ENCODE data around the gene TMEM123.

The TMEM123 gene

DNA sequence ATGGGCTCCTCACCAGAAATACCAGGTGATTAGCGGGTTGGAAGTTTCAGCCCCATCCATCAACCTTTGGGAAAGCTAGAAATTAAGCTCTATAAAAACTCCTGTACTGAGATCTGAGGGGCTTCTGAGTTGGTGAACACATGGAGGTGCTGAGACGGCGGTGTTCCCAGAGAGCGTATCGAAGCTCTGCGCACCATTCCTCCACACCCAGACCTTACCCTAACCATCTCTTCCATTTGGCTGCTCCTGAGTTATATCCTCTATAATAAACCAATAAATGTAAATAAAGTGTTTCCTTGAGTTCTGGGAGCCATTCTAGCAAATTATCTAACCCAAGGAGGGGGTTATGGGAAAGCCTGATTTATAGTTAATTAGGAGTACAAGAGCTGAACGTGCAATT is 41.4 kb downstream of the TMEM123 start:
- Mint-ChIP-seq H3K4me1 (ENCODE audit: low read depth) (peaks cover 84% of the 10 kb centered on the region), H3K27me3 (no peaks in the 10 kb centered on the region), H3K4me3 (no peak overlapping the region), H3K27ac (peak overlapping the region; percentile 27), H3K9me3 (no peaks in the 10 kb centered on the region), H3K36me3 (ENCODE audit: low read depth) (peaks cover 31% of the 10 kb centered on the region)

DNA sequence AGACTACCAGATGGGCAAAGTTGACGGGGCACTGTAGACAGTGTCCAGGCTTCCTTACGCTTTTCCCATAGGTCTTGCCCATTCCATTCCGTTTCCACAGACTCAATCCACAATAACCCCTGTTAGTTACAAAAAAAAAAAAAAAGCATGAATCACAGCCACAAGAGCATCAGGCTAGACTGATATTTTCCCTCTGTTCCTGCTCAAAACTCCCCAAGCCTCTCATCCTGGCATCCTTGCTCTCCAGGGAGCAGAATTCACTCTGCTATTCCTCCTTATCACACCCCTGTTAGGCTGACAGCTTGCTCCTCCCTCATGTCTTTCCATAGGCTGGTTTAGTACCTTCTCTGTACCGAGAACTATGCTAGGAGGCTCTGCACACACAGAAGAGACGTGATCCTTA is 42.2 kb downstream of the TMEM123 start:
- Mint-ChIP-seq H3K4me3 (no peak overlapping the region), H3K36me3 (ENCODE audit: low read depth) (peaks cover 36% of the 10 kb centered on the region), H3K27ac (peak overlapping the region; percentile 68), H3K9me3 (no peaks in the 10 kb centered on the region), H3K4me1 (ENCODE audit: low read depth) (peaks cover 84% of the 10 kb centered on the region), H3K27me3 (no peaks in the 10 kb centered on the region)

DNA sequence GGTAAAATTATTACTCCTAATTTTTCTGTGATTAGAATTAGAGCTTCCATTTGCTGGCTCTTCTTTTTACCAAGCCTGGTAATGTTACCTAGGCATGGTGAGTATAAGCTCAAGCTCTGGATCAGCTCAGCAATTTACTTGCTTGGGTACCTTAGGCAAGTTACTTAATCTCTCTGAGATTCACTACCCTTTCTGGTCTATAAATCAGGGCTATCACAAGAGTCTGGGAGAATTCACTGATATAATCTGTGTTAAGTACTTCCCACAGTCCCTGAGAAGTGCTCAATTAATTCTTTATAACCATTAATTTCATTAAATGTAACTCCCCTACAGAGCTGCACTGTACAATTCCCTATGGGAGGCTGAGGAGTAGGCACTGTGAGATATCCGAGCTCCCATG is 44.2 kb downstream of the TMEM123 start:
- Mint-ChIP-seq H3K9me3 (no peaks in the 10 kb centered on the region), H3K27ac (no peak overlapping the region), H3K4me3 (no peak overlapping the region), H3K4me1 (ENCODE audit: low read depth) (peaks cover 81% of the 10 kb centered on the region), H3K36me3 (ENCODE audit: low read depth) (peaks cover 36% of the 10 kb centered on the region), H3K27me3 (no peaks in the 10 kb centered on the region)

GRCh38 chr11:102407901-102408300 is 44.7 kb downstream of the TMEM123 start:
- Mint-ChIP-seq H3K9me3 (no peaks in the 10 kb centered on the region), H3K4me1 (ENCODE audit: low read depth) (peaks cover 80% of the 10 kb centered on the region), H3K27me3 (no peaks in the 10 kb centered on the region), H3K27ac (no peak overlapping the region), H3K4me3 (no peak overlapping the region), H3K36me3 (ENCODE audit: low read depth) (peaks cover 39% of the 10 kb centered on the region)

GRCh38 chr11:102406099-102406498 is 46.5 kb downstream of the TMEM123 start:
- peaks cover 79% of the 10 kb centered on the region for H3K4me1 Mint-ChIP-seq (ENCODE audit: low read depth)
- H3K27ac Mint-ChIP-seq: no peak overlapping the region
- H3K36me3 Mint-ChIP-seq (ENCODE audit: low read depth): peaks cover 46% of the 10 kb centered on the region
- H3K4me3 Mint-ChIP-seq: no peak overlapping the region
- no peaks in the 10 kb centered on the region for H3K9me3 Mint-ChIP-seq
- no peaks in the 10 kb centered on the region for H3K27me3 Mint-ChIP-seq

- no peaks in the 10 kb centered on the region for H3K9me3 Mint-ChIP-seq
- H3K27me3 Mint-ChIP-seq: no peaks in the 10 kb centered on the region
- H3K36me3 Mint-ChIP-seq (ENCODE audit: low read depth): peaks cover 51% of the 10 kb centered on the region
- no peak overlapping the region for H3K4me3 Mint-ChIP-seq
- peak overlapping the region; percentile 59 for H3K27ac Mint-ChIP-seq
- peaks cover 74% of the 10 kb centered on the region for H3K4me1 Mint-ChIP-seq (ENCODE audit: low read depth)
Observed at GRCh38 chr11:102405501-102405900, 47.1 kb downstream of the TMEM123 start.

- Mint-ChIP-seq H3K4me3 (no peak overlapping the region), H3K9me3 (no peaks in the 10 kb centered on the region), H3K4me1 (ENCODE audit: low read depth) (peaks cover 64% of the 10 kb centered on the region), H3K27me3 (no peaks in the 10 kb centered on the region), H3K36me3 (ENCODE audit: low read depth) (peaks cover 58% of the 10 kb centered on the region), H3K27ac (no peak overlapping the region)
Observed at GRCh38 chr11:102402548-102402947, 50.0 kb downstream of the TMEM123 start.

DNA sequence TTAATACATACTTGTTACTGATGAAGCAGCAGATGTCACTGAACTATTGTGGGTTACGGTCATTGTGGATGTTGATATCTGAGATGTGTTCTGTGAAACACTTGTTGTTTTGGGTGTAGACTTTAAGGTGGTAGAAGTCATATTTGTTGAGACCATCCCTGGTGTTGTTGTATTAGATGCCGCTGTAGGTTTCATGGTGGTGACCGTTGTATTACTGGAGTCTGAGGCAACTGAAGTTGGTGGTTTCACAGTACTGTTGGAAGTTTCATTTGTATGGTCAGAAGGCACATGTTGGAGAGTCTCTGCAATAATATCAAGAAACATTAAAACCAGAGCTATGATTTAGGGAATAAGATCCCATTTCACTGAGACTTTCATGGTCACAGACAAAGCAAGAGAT is 50.7 kb downstream of the TMEM123 start:
- Mint-ChIP-seq H3K27me3 (no peaks in the 10 kb centered on the region), H3K9me3 (no peaks in the 10 kb centered on the region), H3K27ac (peak overlapping the region; percentile 74), H3K4me3 (no peak overlapping the region), H3K4me1 (ENCODE audit: low read depth) (peaks cover 64% of the 10 kb centered on the region), H3K36me3 (ENCODE audit: low read depth) (peaks cover 64% of the 10 kb centered on the region)

DNA sequence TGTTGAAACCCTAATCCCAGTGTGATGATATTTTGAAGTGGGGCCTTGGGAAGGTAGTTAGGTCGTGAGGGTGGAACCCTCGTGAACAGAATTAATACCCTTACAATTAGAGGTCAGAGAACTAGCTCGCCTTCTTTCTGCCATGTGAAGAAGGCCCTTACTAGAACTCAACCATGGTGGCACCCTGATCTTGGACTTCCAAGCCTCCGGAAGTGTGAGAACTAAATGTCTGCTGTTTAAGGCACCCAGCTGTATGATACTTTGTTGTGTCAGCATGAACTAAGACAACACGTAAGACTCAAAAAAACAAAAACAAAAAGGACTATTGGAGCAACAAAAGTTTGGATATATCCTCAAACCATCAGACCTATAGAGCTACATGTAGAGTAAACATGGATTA is 52.0 kb downstream of the TMEM123 start:
- H3K27ac Mint-ChIP-seq: peak overlapping the region; percentile 48
- no peaks in the 10 kb centered on the region for H3K9me3 Mint-ChIP-seq
- H3K36me3 Mint-ChIP-seq (ENCODE audit: low read depth): peaks cover 67% of the 10 kb centered on the region
- H3K4me3 Mint-ChIP-seq: no peak overlapping the region
- no peaks in the 10 kb centered on the region for H3K27me3 Mint-ChIP-seq
- peaks cover 66% of the 10 kb centered on the region for H3K4me1 Mint-ChIP-seq (ENCODE audit: low read depth)

DNA sequence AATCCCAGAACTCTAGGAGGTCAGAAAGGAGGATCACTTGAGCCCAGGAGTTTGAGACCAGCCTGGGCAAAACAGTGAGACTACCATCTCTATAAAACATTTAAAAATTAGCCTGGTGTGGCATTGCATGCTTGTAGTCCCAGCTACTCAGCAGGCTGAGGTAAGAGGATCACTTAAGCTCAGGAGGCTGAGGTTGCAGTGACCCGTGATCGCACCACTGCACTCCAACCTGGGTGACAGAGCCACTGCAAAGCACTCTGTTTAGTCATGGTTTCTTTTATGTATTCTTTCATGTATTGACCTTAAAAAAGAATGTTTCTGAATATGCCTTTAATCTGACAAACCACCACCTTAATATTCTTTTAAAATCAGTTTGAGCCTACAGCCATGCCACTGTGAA is 53.4 kb downstream of the TMEM123 start:
- Mint-ChIP-seq H3K4me1 (ENCODE audit: low read depth) (peaks cover 59% of the 10 kb centered on the region), H3K27ac (no peak overlapping the region), H3K27me3 (no peaks in the 10 kb centered on the region), H3K9me3 (no peaks in the 10 kb centered on the region), H3K4me3 (no peak overlapping the region), H3K36me3 (ENCODE audit: low read depth) (peaks cover 75% of the 10 kb centered on the region)

DNA sequence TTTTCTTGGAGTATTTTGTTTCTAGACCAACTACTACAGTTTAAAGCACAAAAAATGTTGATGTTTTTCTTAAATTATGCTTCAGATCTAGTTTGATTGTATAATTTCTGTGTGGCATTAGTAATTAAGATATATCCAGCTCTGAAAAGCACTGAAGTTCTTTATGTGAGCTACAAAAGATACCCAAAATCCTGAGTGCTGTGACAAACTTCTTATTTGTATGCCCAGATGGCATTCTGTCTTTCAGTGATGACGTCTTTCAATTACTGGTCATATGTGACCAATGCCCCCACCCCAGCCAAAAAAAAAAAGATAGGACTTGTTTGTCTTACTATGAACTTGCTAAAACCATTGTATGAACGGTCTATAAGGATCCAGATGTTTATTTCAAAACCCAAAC is 54.3 kb downstream of the TMEM123 start:
- H3K27ac Mint-ChIP-seq: no peak overlapping the region
- H3K4me3 Mint-ChIP-seq: no peak overlapping the region
- peaks cover 75% of the 10 kb centered on the region for H3K36me3 Mint-ChIP-seq (ENCODE audit: low read depth)

GRCh38 chr11:102396708-102397563 is 55.6 kb downstream of the TMEM123 start:
- Mint-ChIP-seq H3K4me3 (no peak overlapping the region), H3K36me3 (ENCODE audit: low read depth) (peaks cover 78% of the 10 kb centered on the region), H3K9me3 (no peaks in the 10 kb centered on the region), H3K4me1 (ENCODE audit: low read depth) (peaks cover 47% of the 10 kb centered on the region), H3K27ac (peak overlapping the region; percentile 65), H3K27me3 (no peaks in the 10 kb centered on the region)

More for the DNA sequence above, 54.3 kb downstream of the TMEM123 start:
- Mint-ChIP-seq H3K4me1 (ENCODE audit: low read depth) (peaks cover 50% of the 10 kb centered on the region), H3K27me3 (no peaks in the 10 kb centered on the region), H3K9me3 (no peaks in the 10 kb centered on the region)

GRCh38 chr11:102395720-102396393 is 56.7 kb downstream of the TMEM123 start:
- Mint-ChIP-seq H3K27me3 (no peaks in the 10 kb centered on the region), H3K9me3 (no peaks in the 10 kb centered on the region), H3K4me1 (ENCODE audit: low read depth) (peaks cover 42% of the 10 kb centered on the region), H3K4me3 (peak overlapping the region; percentile 39), H3K27ac (peak overlapping the region; percentile 74), H3K36me3 (ENCODE audit: low read depth) (peaks cover 68% of the 10 kb centered on the region)

DNA sequence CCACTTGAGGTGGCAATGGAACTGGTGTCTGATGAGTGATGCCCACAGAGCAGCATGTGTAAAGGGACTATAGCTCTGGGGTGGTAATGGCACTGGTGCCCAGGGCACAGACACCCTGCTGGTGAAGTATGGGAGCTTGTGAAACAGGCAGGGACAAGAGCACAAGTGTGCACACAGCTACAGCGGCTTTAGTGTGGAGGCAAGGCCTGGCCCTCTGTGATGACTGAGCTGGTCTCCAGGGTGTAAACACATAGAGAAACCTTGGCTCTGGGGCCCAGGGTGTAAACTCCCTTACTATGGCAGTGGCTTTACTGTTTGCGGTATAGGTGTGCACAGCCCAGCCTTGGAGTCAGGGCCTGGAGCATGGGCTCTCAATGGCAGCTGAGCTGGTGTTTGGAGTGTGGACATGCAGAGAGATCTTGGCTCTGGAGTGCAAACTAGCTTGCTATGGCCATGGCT is 59.3 kb downstream of the TMEM123 start:
- H3K9me3 Mint-ChIP-seq: peaks cover 10% of the 10 kb centered on the region
- H3K27me3 Mint-ChIP-seq: no peaks in the 10 kb centered on the region
- H3K4me1 Mint-ChIP-seq (ENCODE audit: low read depth): peaks cover 49% of the 10 kb centered on the region
- peaks cover 70% of the 10 kb centered on the region for H3K36me3 Mint-ChIP-seq (ENCODE audit: low read depth)
- H3K27ac Mint-ChIP-seq: no peak overlapping the region
- H3K4me3 Mint-ChIP-seq: no peak overlapping the region

GRCh38 chr11:102391549-102392237 is 60.9 kb downstream of the TMEM123 start:
- H3K36me3 Mint-ChIP-seq (ENCODE audit: low read depth): peaks cover 71% of the 10 kb centered on the region
- no peak overlapping the region for H3K4me3 Mint-ChIP-seq

More at GRCh38 chr11:102391549-102392237, 60.9 kb downstream of the TMEM123 start:
- Mint-ChIP-seq H3K27me3 (no peaks in the 10 kb centered on the region), H3K4me1 (ENCODE audit: low read depth) (peaks cover 44% of the 10 kb centered on the region), H3K9me3 (peaks cover 10% of the 10 kb centered on the region), H3K27ac (peak overlapping the region; percentile 36)

All from stimulated activated naive CD8-positive, alpha-beta T cell treated with anti-CD3 and anti-CD28 coated beads, Interleukin-15, Interleukin-2, amounts not matched to agents 100 ng/mL and 50 ng/mL, for 24 hours (primary cell).